Prostate gland (tissue), 2 donors: Measurements from ENCODE around the gene DNMT3A.

Experiments used
- POLR2A ChIP-seq: fragments of 450-650 bp; IDR thresholded peaks from one replicate; pipeline ENCODE4 v1.6.1; 2016; ENCODE audit warnings: antibody characterized with exemption, mild to moderate bottlenecking
- POLR2AphosphoS5 ChIP-seq: sonication (generic); formaldehyde crosslinking; IDR thresholded peaks from one replicate; pipeline ENCODE4 v1.6.1; 2017; ENCODE audit warnings: antibody characterized with exemption
- TF ChIP-seq, protein P1 (sequence below), 4 experiments: fragments of 200-600 bp in 2 of 4; fragments of 450-650 bp in 2 of 4; sonication (generic) in 2 of 4; IDR thresholded peaks; 1 replicate in 3 of 4; 2 replicates in 1 of 4; pipeline ENCODE4 v1.5.1; 2016 to 2019; ENCODE audit warnings: antibody characterized with exemption in 4 of 4, mild to moderate bottlenecking in 2 of 4, moderate library complexity in 2 of 4

DNA sequence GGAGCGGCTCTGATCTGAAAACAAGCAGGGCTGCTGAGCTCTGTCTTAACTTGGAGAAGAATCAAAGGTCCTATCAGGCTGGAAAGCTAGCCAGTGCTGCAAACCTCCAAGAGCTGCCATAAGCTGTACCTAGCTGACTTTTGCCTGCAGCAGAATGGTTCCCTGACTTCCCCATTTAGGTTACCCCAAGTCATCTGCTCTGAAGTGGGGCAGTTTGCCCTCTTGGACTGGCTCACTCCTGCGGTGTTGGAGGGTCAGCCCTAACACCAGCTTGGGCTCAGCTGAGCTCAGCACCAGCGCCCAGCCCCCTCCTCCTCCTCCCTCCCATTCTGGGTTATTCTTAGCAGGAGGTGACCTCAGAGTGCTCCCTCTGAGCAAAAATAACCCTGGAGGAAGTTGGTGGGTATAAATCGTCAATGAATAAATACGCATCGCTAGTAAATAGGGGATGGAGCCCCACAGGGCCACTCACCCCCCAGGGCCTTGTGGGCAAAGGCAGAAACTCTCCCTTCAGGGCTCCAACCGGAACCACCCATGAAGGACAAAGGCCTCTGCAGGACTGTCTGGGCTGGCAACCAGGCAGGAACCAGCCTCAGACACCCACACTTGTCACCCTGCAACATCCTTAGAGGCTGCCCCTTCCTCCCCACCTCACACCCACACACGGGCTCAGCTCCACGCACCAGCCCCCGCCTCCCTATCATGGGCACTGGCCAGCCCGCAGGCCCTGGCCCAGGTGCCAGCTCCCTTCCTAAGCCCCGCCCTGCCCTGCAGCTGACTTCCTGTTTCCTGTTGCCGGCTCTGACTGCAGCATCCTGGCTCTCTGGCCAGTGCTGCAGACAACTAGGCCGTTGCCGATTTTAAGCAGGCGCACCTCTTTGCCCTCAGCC lies 46.9 kb downstream of the DNMT3A start:
- TF ChIP-seq, protein P1, sequence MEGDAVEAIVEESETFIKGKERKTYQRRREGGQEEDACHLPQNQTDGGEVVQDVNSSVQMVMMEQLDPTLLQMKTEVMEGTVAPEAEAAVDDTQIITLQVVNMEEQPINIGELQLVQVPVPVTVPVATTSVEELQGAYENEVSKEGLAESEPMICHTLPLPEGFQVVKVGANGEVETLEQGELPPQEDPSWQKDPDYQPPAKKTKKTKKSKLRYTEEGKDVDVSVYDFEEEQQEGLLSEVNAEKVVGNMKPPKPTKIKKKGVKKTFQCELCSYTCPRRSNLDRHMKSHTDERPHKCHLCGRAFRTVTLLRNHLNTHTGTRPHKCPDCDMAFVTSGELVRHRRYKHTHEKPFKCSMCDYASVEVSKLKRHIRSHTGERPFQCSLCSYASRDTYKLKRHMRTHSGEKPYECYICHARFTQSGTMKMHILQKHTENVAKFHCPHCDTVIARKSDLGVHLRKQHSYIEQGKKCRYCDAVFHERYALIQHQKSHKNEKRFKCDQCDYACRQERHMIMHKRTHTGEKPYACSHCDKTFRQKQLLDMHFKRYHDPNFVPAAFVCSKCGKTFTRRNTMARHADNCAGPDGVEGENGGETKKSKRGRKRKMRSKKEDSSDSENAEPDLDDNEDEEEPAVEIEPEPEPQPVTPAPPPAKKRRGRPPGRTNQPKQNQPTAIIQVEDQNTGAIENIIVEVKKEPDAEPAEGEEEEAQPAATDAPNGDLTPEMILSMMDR (IDR thresholded peaks at IDR 0.05): no peak
- no peak for TF ChIP-seq POLR2A
- TF ChIP-seq POLR2AphosphoS5: peak; percentile 18
